Melanocyte of skin (primary cell): ENCODE results near the gene PPAN. TPM values are rescaled to one million over a fixed set of nuclear protein-coding genes. Genes with fewer than 3 reads are reported as not detected.

Experiments used
- small RNA-seq, 2 donors: library from RNA; depleted of rRNA; stranded (forward); fragments of <200 nt; gene quantifications; one replicate each; pipeline ENCODE3, GENCODE V24; 2012
- total RNA-seq, 2 donors: library from RNA; depleted of rRNA; stranded (reverse); fragments of >200 nt; gene quantifications; 2 replicates each; pipeline ENCODE4 v1.2.3, GENCODE V29; 2012

The PPAN gene
- total RNA-seq, result 10 to 100 TPM; 28.6 to 51.6 TPM

GRCh38 chr19:10106100-10106936 lies at the start of gene PPAN:
Gene PPAN, plus strand, starts transcription at chr19:10106362. Its CDS starts 33 bp downstream, at chr19:10106395.

GRCh38 chr19:10085641-10086590 lies 20.2 kb upstream of the PPAN start, which contains the start of gene SHFL:
Gene SHFL, plus strand, starts transcription at chr19:10086317. Its CDS starts 111 bp downstream, at chr19:10086428.

GRCh38 chr19:10111405-10111811 lies 5.2 kb downstream of the PPAN start, which contains the start of gene P2RY11:
Gene P2RY11, plus strand, starts transcription at chr19:10111693. Its CDS starts 29 bp downstream, at chr19:10111722.

Small RNAs within 50 kb of the gene (small RNA-seq; reads per million reads assigned to genes)
- gene SNORD105 (33.7 to 56.4 reads per million in 2 donors), gene SNORD105B (319 to 360 reads per million in 2 donors)

Other genes with a start within 250 kb of the PPAN start
- gene OLFM2, start 169.8 kb upstream of the PPAN start, total RNA-seq, result 1 to 10 TPM; 2.0 to 4.1 TPM
- gene COL5A3, start 95.9 kb upstream of the PPAN start, total RNA-seq, result 10 to 100 TPM; 34.8 to 47.3 TPM
- gene RDH8, start 92.9 kb upstream of the PPAN start, total RNA-seq, result 1 to 10 TPM; 1.4 to 2.7 TPM
- 100 to 1,000 TPM in 1 of 2 donors, 10 to 100 TPM in 1; 94.9 to 121 TPM for gene SHFL, start 20.0 kb upstream of the PPAN start, total RNA-seq
- gene ANGPTL6, start 3.7 kb upstream of the PPAN start, total RNA-seq, result under 1 TPM in 1 of 2 donors, not detected in 1; 0.34 TPM
- 1 to 10 TPM; 1.4 to 2.0 TPM for gene P2RY11, start 5.3 kb downstream of the PPAN start, total RNA-seq
- 100 to 1,000 TPM; 192 to 322 TPM for gene EIF3G, start 13.5 kb downstream of the PPAN start, total RNA-seq
- 10 to 100 TPM; 30.6 to 78.9 TPM for gene DNMT1, start 88.6 kb downstream of the PPAN start, total RNA-seq
- 10 to 100 TPM in 1 of 2 donors, 1 to 10 TPM in 1; 10.0 to 15.3 TPM for gene S1PR2, start 125.0 kb downstream of the PPAN start, total RNA-seq
- gene MRPL4, start 145.9 kb downstream of the PPAN start, total RNA-seq, result 10 to 100 TPM; 58.5 to 82.6 TPM
- gene ICAM1, start 164.8 kb downstream of the PPAN start, total RNA-seq, result 10 to 100 TPM; 52.9 to 90.2 TPM
- not detected for gene ICAM4, start 180.6 kb downstream of the PPAN start, total RNA-seq
- gene ICAM5, start 183.6 kb downstream of the PPAN start, total RNA-seq, result under 1 TPM; under 0.01 to 0.33 TPM
- gene ZGLP1, start 203.5 kb downstream of the PPAN start, total RNA-seq, result under 1 TPM; 0.33 to 0.34 TPM
- 10 to 100 TPM in 1 of 2 donors, 1 to 10 TPM in 1; 10.0 to 13.3 TPM for gene FDX2, start 209.7 kb downstream of the PPAN start, total RNA-seq
- 10 to 100 TPM; 13.1 to 15.3 TPM for gene RAVER1, start 227.2 kb downstream of the PPAN start, total RNA-seq
- gene ICAM3, start 233.3 kb downstream of the PPAN start, total RNA-seq, result 10 to 100 TPM in 1 of 2 donors, 1 to 10 TPM in 1; 5.5 to 10.3 TPM